ENCODE data around the gene HSPBP1.

- TF ChIP-seq POLR2A (IDR thresholded peaks at IDR 0.05) (no peak), CTCF (IDR thresholded peaks at IDR 0.05) (peak in 2 of 6 experiments; percentile 13 to 16)
These were observed 67.5 kb downstream of the HSPBP1 start for GRCh38 chr19:55212447-55212846.

All from adrenal gland (tissue), 5 donors.